Measurements from ENCODE around the gene GGT1.

The GGT1 gene

DNA sequence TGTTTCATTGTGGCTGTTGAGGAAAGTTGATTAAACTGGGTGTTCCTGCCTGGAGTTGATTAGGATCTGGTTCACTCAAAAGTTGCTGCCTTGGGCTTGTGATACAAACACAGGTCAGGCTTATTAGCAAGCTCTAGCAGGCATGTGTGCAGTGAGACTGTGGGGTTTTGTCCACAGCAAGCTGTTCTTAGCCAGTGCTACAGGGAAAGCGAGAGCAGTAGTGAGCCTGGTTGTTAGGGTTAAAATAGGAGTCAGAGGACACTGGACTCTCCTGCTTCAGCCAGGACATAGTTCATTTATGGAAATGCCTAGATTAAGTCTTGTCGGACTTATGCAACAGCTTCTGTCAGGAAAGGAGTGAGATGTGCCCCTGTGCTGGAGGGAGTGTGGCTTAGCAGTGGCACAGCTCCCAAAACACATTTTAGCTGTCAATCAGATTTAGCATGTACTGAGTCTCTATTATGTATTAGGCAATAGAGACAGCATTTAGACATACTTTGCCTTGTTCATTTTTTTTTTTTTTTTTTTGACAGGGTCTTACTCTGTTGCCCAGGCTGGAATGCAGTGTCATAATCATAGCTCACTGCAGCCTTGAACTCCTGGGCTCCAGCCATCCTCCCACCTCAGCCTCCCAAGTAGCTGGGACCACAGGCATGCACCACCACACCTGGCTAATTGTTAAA lies 38.5 kb upstream of the GGT1 start:
- no peak overlapping the region for H3K27ac ChIP-seq (ENCODE audit: low read length)
- H3K9ac ChIP-seq (ENCODE audit: low read length) = no peak overlapping the region
- H3K79me2 ChIP-seq (ENCODE audit: low read length) = peaks cover 94% of the 10 kb centered on the region
- no peak overlapping the region for H3K4me3 ChIP-seq (ENCODE audit: low read length)
- no peaks in the 10 kb centered on the region for H3K9me2 ChIP-seq (replicated peaks; ENCODE audit: insufficient read depth, low read length)
- peaks cover 44% of the 10 kb centered on the region for H4K20me1 ChIP-seq (ENCODE audit: insufficient read depth, low read length)
- H3K36me3 ChIP-seq (replicated peaks; ENCODE audit: insufficient read depth, low read length) = peaks cover 16% of the 10 kb centered on the region
- no peaks in the 10 kb centered on the region; the same call in 1 of the 2 replicates for H3K4me1 ChIP-seq (ENCODE audit: low read length)
- TF ChIP-seq EZH2phosphoT487 (IDR thresholded peaks at IDR 0.05; ENCODE audit: low read length) (no peak), CTCF (IDR thresholded peaks at IDR 0.05; ENCODE audit: low read length) (no peak), EZH2 (optimal IDR thresholded peaks at IDR 0.05; ENCODE audit: low read depth, low read length) (no peak)
- no peaks in the 10 kb centered on the region; the same call in 1 of the 2 replicates for H3F3A ChIP-seq (ENCODE audit: insufficient read depth, low read length)
- no peaks in the 10 kb centered on the region for H3K9me3 ChIP-seq (replicated peaks; ENCODE audit: insufficient read depth, low read length)
- H2AFZ ChIP-seq (ENCODE audit: low read length) = no peak overlapping the region
- DNase-seq = no peak
- no peak overlapping the region for H3K4me2 ChIP-seq (ENCODE audit: low read depth, low read length)
- H3K27me3 ChIP-seq (replicated peaks; ENCODE audit: insufficient read depth, low read length) = no peaks in the 10 kb centered on the region

DNA sequence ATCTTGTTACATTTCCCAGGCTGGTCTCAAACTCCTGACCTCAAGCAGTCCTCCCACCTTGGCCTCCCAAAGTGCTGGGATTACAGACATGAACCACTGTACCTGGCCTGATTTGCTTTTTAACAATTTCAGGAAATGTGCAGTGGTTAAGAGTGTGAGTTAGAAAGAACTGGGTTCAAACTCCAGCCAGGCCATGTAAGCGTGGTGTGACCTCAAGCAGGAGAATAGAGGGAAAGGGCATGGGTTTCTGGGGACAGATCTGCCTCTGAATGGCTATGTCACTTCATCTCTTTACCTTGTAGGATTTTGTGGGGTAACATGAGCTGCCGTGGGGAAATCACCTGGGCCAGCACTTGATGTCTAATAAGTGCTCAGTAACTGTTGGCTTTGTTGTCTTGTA lies 37.9 kb upstream of the GGT1 start:
- Histone ChIP-seq H3K36me3 (replicated peaks; ENCODE audit: insufficient read depth, low read length) (peaks cover 16% of the 10 kb centered on the region), H3K9ac (ENCODE audit: low read length) (no peak overlapping the region), H3K27me3 (replicated peaks; ENCODE audit: insufficient read depth, low read length) (no peaks in the 10 kb centered on the region), H2AFZ (ENCODE audit: low read length) (no peak overlapping the region), H3K9me3 (replicated peaks; ENCODE audit: insufficient read depth, low read length) (no peaks in the 10 kb centered on the region), H3K4me3 (ENCODE audit: low read length) (no peak overlapping the region), H3K79me2 (ENCODE audit: low read length) (peaks cover 94% of the 10 kb centered on the region), H3K4me2 (ENCODE audit: low read depth, low read length) (no peak overlapping the region), H3F3A (ENCODE audit: insufficient read depth, low read length) (no peaks in the 10 kb centered on the region; the same call in 1 of the 2 replicates), H3K27ac (ENCODE audit: low read length) (no peak overlapping the region), H3K4me1 (ENCODE audit: low read length) (no peaks in the 10 kb centered on the region; the same call in 1 of the 2 replicates), H4K20me1 (ENCODE audit: insufficient read depth, low read length) (peaks cover 44% of the 10 kb centered on the region), H3K9me2 (replicated peaks; ENCODE audit: insufficient read depth, low read length) (no peaks in the 10 kb centered on the region)
- no peak for TF ChIP-seq CTCF (IDR thresholded peaks at IDR 0.05; ENCODE audit: low read length)
- TF ChIP-seq EZH2 (optimal IDR thresholded peaks at IDR 0.05; ENCODE audit: low read depth, low read length) = no peak
- TF ChIP-seq EZH2phosphoT487 (IDR thresholded peaks at IDR 0.05; ENCODE audit: low read length) = no peak
- no peak for DNase-seq

GRCh38 chr22:24566899-24567511 lies 36.0 kb upstream of the GGT1 start:
- peaks cover 7% of the 10 kb centered on the region for H3K36me3 ChIP-seq (replicated peaks; ENCODE audit: insufficient read depth, low read length)
- H3K4me2 ChIP-seq (ENCODE audit: low read depth, low read length) = no peak overlapping the region
- H3K27ac ChIP-seq (ENCODE audit: low read length) = no peak overlapping the region
- no peaks in the 10 kb centered on the region for H3K9me3 ChIP-seq (replicated peaks; ENCODE audit: insufficient read depth, low read length)
- no peak overlapping the region for H2AFZ ChIP-seq (ENCODE audit: low read length)
- H3K4me3 ChIP-seq (ENCODE audit: low read length) = no peak overlapping the region
- no peaks in the 10 kb centered on the region for H3K9me2 ChIP-seq (replicated peaks; ENCODE audit: insufficient read depth, low read length)
- DNase-seq = no peak
- TF ChIP-seq EZH2phosphoT487 (IDR thresholded peaks at IDR 0.05; ENCODE audit: low read length) = no peak
- no peak for TF ChIP-seq CTCF (IDR thresholded peaks at IDR 0.05; ENCODE audit: low read length)
- peaks cover 36% of the 10 kb centered on the region for H4K20me1 ChIP-seq (ENCODE audit: insufficient read depth, low read length)
- peaks cover 79% of the 10 kb centered on the region for H3K79me2 ChIP-seq (ENCODE audit: low read length)
- no peaks in the 10 kb centered on the region; the same call in 1 of the 2 replicates for H3K4me1 ChIP-seq (ENCODE audit: low read length)
- H3K9ac ChIP-seq (ENCODE audit: low read length) = no peak overlapping the region
- H3K27me3 ChIP-seq (replicated peaks; ENCODE audit: insufficient read depth, low read length) = no peaks in the 10 kb centered on the region
- no peaks in the 10 kb centered on the region; the same call in 1 of the 2 replicates for H3F3A ChIP-seq (ENCODE audit: insufficient read depth, low read length)
